ENCODE data around the gene ABHD6. TPM values are rescaled to one million over a fixed set of nuclear protein-coding genes. Genes with fewer than 3 reads are reported as not detected.
"Not testable (repeated sequence)": the region's sequence is repeated elsewhere in the genome, so short reads cannot be mapped to it uniquely, and the experiment has no call there.

The ABHD6 gene
- total RNA-seq, 2 experiments from 2014 or later, result 4.1 to 5.0 TPM

DNA sequence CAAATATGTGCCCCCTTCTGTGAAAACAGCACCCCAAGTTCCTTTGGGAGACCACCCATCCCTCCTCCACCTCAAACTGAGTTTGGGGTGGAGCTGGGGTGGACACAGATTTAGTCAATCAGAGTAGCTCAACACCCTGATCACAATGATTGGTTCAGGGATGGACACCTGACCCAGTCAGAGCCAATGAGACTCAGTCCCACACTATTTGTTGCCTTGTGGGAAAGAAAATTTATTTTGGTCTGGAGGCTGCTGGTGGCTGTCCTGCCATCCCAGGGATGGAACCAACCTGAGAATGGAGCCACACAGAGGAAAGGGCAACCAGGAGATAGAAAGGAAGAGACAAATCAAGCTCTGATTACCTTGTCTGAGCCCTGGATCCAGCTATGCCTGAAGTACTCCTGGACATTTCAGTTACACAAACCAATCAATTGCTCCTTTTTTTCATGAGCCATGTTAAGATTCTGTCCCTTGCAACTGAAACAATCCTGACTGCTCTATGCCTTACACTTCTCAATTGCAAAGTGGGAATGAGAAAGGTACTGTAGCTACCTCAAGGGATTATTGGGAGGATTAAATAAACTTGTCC, 37.4 kb upstream of the ABHD6 start:
- no peaks in the 10 kb centered on the region for H3K9me3 Mint-ChIP-seq
- H3K27ac Mint-ChIP-seq, result no peak overlapping the region
- H3K27me3 Mint-ChIP-seq, result peaks cover 13% of the 10 kb centered on the region
- no peak for DNase-seq
- CTCF ChIA-PET, result interaction anchor here (0.6 to 1.9 kb wide), 4 partner anchors 10 to 430 kb away, joined by 3 to 6 read pairs (median 3); no protein-coding TSS in a partner anchor
- POLR2A ChIA-PET, result no interaction called here
- H3K36me3 Mint-ChIP-seq (ENCODE audit: low read depth), result no peaks in the 10 kb centered on the region
- no peak overlapping the region for H3K4me3 Mint-ChIP-seq
- peaks cover 2% of the 10 kb centered on the region for H3K4me1 Mint-ChIP-seq

GRCh38 chr3:58200846-58201355, 36.7 kb upstream of the ABHD6 start:
- Mint-ChIP-seq H3K36me3 (ENCODE audit: low read depth) (no peaks in the 10 kb centered on the region), H3K4me1 (peaks cover 2% of the 10 kb centered on the region), H3K27ac (no peak overlapping the region), H3K9me3 (no peaks in the 10 kb centered on the region), H3K27me3 (peaks cover 13% of the 10 kb centered on the region), H3K4me3 (no peak overlapping the region)
- CTCF ChIA-PET, result interaction anchor here (0.9 to 1.9 kb wide), 3 partner anchors 10 to 41 kb away, joined by 3 to 6 read pairs (median 3); no protein-coding TSS in a partner anchor
- DNase-seq, result no peak
- POLR2A ChIA-PET, result no interaction called here

GRCh38 chr3:58201451-58201850, 36.1 kb upstream of the ABHD6 start:
- DNase-seq; H3K36me3 Mint-ChIP-seq (ENCODE audit: low read depth); H3K4me1 Mint-ChIP-seq; H3K27ac Mint-ChIP-seq; POLR2A ChIA-PET; H3K4me3 Mint-ChIP-seq; H3K9me3 Mint-ChIP-seq: not testable (repeated sequence)
- H3K27me3 Mint-ChIP-seq, result peaks cover 13% of the 10 kb centered on the region
- CTCF ChIA-PET, result interaction anchor here (0.6 to 2.0 kb wide), 5 partner anchors 12 to 252 kb away, joined by 3 to 8 read pairs (median 4); no protein-coding TSS in a partner anchor

DNA sequence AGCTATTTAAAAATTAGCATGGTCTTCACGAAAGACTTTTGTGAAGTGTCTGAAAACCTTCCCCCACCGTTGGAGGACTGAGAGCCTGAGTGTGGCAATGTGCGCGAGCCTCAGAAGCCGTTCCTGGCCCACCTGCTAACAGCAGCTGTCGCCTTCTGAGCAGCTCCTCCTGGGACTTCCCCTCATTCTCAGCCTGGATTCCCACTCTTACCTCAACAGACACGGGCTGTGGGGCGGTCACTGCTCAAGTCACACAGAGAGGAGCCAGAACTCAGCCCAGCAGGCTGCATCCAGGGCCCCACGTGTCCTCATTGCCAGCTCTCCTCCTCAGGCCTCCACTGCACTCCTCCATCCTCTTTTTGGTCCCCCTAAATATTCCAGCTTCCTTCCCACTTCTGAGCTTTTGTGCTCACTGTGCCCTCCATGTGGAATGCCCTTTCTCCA, 34.7 kb upstream of the ABHD6 start:
- no peaks in the 10 kb centered on the region for H3K9me3 Mint-ChIP-seq
- ChIA-PET CTCF (interaction anchor here (0.6 to 2.0 kb wide), 6 partner anchors 14 to 622 kb away, joined by 3 to 8 read pairs (median 6); partner anchors contain the start of genes HTD2 and RPP14), POLR2A (no interaction called here)
- peaks cover 9% of the 10 kb centered on the region for H3K4me1 Mint-ChIP-seq
- H3K27me3 Mint-ChIP-seq, result peaks cover 15% of the 10 kb centered on the region
- no peak overlapping the region for H3K4me3 Mint-ChIP-seq
- no peak for DNase-seq
- H3K36me3 Mint-ChIP-seq (ENCODE audit: low read depth), result no peaks in the 10 kb centered on the region
- no peak overlapping the region for H3K27ac Mint-ChIP-seq

DNA sequence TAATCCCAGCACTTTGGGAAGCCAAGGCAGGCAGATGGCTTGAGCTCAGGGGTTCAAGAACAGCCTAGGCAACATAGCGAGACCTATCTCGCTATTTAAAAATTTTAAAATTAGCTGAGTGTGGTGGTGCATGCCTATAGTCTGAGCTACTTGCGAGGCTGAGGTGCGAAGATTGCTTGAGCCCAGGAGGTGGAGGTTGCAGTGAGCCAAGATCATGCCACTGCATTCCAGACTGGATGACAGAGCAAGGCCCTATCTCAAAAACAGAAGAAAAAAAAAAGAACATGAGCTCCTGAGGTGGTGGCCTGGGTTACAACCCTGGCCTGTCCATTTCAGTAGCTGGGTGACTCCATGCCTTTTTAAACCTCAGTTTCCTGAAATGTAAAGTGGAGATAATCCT, 34.1 kb upstream of the ABHD6 start:
- ChIA-PET CTCF (interaction anchor here (0.9 to 2.0 kb wide), 5 partner anchors 14 to 103 kb away, joined by 3 to 8 read pairs (median 8); partner anchors contain the start of genes HTD2 and RPP14), POLR2A (no interaction called here)
- Mint-ChIP-seq H3K27ac (no peak overlapping the region), H3K36me3 (ENCODE audit: low read depth) (no peaks in the 10 kb centered on the region), H3K4me1 (peaks cover 9% of the 10 kb centered on the region), H3K9me3 (no peaks in the 10 kb centered on the region), H3K27me3 (peaks cover 16% of the 10 kb centered on the region), H3K4me3 (no peak overlapping the region)
- no peak for DNase-seq

GRCh38 chr3:58204720-58205119, 32.9 kb upstream of the ABHD6 start:
- Mint-ChIP-seq H3K27me3 (peaks cover 16% of the 10 kb centered on the region), H3K9me3 (no peaks in the 10 kb centered on the region), H3K4me1 (peaks cover 9% of the 10 kb centered on the region), H3K27ac (no peak overlapping the region), H3K36me3 (ENCODE audit: low read depth) (no peaks in the 10 kb centered on the region), H3K4me3 (no peak overlapping the region)
- DNase-seq, result no peak
- CTCF ChIA-PET, result interaction anchor here (1.1 to 1.6 kb wide), 2 partner anchors 17 to 18 kb away, joined by 3 to 7 read pairs; no protein-coding TSS in a partner anchor
- POLR2A ChIA-PET, result no interaction called here

GRCh38 chr3:58205981-58206380, 31.6 kb upstream of the ABHD6 start:
- Mint-ChIP-seq H3K27ac (no peak overlapping the region), H3K9me3 (no peaks in the 10 kb centered on the region), H3K27me3 (peaks cover 21% of the 10 kb centered on the region), H3K4me1 (peaks cover 6% of the 10 kb centered on the region), H3K4me3 (no peak overlapping the region), H3K36me3 (ENCODE audit: low read depth) (no peaks in the 10 kb centered on the region)
- POLR2A ChIA-PET, result no interaction called here
- DNase-seq, result no peak
- CTCF ChIA-PET, result interaction anchor here (1.0 to 1.6 kb wide), 2 partner anchors 18 to 39 kb away, joined by 4 to 7 read pairs; no protein-coding TSS in a partner anchor

GRCh38 chr3:58206406-58207011, 31.1 kb upstream of the ABHD6 start:
- H3K4me3 Mint-ChIP-seq, result no peak overlapping the region

DNA sequence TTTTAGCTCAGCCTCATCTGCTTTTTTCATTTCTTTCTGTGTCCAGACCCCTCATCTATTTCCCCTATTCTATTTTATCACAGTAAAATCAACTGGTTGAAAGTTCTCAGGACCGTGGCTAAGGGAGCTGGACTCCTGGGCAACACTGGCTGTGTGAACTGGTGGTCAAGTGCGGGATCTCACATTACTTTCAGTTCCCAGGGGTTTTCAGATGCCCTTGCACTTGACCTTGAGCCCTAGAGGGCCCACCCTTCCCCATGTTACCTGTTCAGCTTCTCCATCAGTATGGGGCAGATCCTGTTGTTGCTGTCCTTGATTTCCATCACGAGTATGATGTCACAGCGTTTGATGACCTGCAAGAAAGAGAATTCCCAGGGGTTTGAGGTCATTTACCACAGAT, 29.6 kb upstream of the ABHD6 start:
- ChIA-PET POLR2A (no interaction called here), CTCF (interaction anchor here (1.0 to 2.1 kb wide), 4 partner anchors 10 to 98 kb away, joined by 3 to 11 read pairs (median 4); partner anchors contain the start of genes HTD2 and RPP14)
- H3K4me1 Mint-ChIP-seq, result peaks cover 6% of the 10 kb centered on the region
- no peak overlapping the region for H3K4me3 Mint-ChIP-seq
- DNase-seq, result no peak
- H3K36me3 Mint-ChIP-seq (ENCODE audit: low read depth), result no peaks in the 10 kb centered on the region
- no peaks in the 10 kb centered on the region for H3K9me3 Mint-ChIP-seq
- peaks cover 13% of the 10 kb centered on the region for H3K27me3 Mint-ChIP-seq
- H3K27ac Mint-ChIP-seq, result no peak overlapping the region

More at GRCh38 chr3:58206406-58207011, 31.1 kb upstream of the ABHD6 start:
- POLR2A ChIA-PET, result no interaction called here
- Mint-ChIP-seq H3K9me3 (no peaks in the 10 kb centered on the region), H3K27me3 (peaks cover 18% of the 10 kb centered on the region), H3K27ac (no peak overlapping the region), H3K36me3 (ENCODE audit: low read depth) (no peaks in the 10 kb centered on the region), H3K4me1 (peaks cover 6% of the 10 kb centered on the region)
- peak; percentile 28 for DNase-seq
- CTCF ChIA-PET, result interaction anchor here (1.0 to 1.4 kb wide), 2 partner anchors 39 to 100 kb away, joined by 4 read pairs; partner anchors contain the start of genes HTD2 and RPP14

DNA sequence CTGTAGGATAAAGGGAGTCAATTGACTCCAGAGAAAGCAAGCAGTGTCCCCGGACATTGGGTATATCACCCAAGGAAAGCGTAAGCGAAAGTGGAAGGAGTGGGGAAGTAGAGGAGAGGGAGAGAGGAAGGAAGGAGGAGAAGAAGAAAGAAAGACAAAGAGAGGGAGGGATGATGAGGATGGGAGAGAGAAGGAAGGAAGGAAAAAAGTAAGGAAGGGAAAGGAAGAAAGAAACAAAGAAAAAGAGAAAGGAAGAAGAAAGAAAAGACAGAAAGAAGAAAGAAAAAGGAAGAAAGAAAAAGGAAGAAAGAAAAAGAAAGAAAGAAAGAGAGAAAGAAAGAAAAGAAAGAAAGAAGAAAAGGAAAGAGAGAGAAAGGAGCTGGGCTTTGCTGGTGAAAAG, 27.7 kb upstream of the ABHD6 start:
- peaks cover 12% of the 10 kb centered on the region for H3K4me1 Mint-ChIP-seq
- H3K4me3 Mint-ChIP-seq, result no peak overlapping the region
- peaks cover 10% of the 10 kb centered on the region for H3K27me3 Mint-ChIP-seq
- no peak for DNase-seq
- no peak overlapping the region for H3K27ac Mint-ChIP-seq
- ChIA-PET CTCF (interaction anchor here (1.2 kb wide), 1 partner anchor 22 kb away, joined by 3 read pairs; no protein-coding TSS in a partner anchor), POLR2A (no interaction called here)
- H3K9me3 Mint-ChIP-seq, result no peaks in the 10 kb centered on the region
- no peaks in the 10 kb centered on the region for H3K36me3 Mint-ChIP-seq (ENCODE audit: low read depth)

GRCh38 chr3:58210761-58211460, 26.7 kb upstream of the ABHD6 start, which contains the start of gene DNASE1L3:
Gene DNASE1L3, minus strand, starts transcription at chr3:58210972. Its CDS starts 66 bp downstream, at chr3:58210906.
- Mint-ChIP-seq H3K36me3 (ENCODE audit: low read depth) (no peaks in the 10 kb centered on the region), H3K27me3 (peaks cover 10% of the 10 kb centered on the region), H3K9me3 (no peaks in the 10 kb centered on the region), H3K4me3 (no peak within 1 kb of the TSS), H3K27ac (no peak within 1 kb of the TSS), H3K4me1 (peaks cover 16% of the 10 kb centered on the region)
- POLR2A ChIA-PET, result no interaction called here
- no peak for DNase-seq
- CTCF ChIA-PET, result no interaction called here

DNA sequence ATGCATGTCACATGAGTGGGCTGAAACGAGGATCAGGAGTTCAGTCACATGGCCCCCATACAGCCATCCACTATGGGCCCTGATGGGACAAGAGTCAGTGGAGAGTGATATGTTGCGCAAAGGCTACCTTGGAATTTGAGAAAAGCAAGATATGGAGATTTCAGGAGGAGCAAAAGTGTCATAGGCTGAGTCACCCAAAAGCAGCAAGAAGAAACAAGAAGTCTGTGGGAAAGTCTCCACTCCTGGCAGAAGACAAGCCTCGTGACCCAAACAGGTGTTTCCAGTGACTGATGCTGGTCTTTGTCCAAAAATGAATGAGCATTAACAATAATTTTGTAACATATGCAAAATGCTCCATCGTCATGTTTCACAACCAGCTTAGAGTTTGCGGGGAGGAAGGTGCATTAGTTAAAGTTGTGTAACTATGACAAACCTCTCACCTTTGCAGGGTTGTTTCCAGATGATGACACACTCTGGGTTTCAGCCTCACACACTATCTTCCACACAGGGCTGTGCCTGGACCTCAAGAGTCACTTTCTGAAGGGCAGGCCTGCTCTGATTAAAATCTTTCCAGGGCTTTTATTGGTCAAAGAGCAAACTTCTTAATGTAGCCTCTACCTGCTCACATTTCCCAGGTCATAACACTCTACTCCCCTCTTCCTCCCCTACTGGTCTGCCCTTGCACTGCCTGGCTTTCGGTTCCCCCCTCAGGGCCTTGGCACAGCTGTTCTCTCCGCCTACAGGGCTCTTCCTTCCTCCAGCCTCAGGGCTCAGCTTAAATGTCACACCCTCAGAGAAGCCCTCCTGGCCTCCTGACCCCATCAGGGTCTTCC, 22.9 kb upstream of the ABHD6 start:
- no peak for DNase-seq
- H3K27ac Mint-ChIP-seq, result peak overlapping the region; percentile 27
- H3K27me3 Mint-ChIP-seq, result peaks cover 7% of the 10 kb centered on the region
- H3K9me3 Mint-ChIP-seq, result no peaks in the 10 kb centered on the region
- no peaks in the 10 kb centered on the region for H3K36me3 Mint-ChIP-seq (ENCODE audit: low read depth)
- H3K4me3 Mint-ChIP-seq, result no peak overlapping the region
- ChIA-PET POLR2A (no interaction called here), CTCF (interaction anchor here (0.7 to 2.7 kb wide), 7 partner anchors 13 to 207 kb away, joined by 3 to 11 read pairs (median 3); partner anchors contain the start of gene FLNB)
- H3K4me1 Mint-ChIP-seq, result peaks cover 16% of the 10 kb centered on the region

Measured in activated CD4-positive, alpha-beta T cell treated with anti-CD3 and anti-CD28 coated beads, Interleukin-2, amount 10 ng/mL, durations not matched to agents 7 days and 5 days (primary cell).